NCI-H2227 treated with DMSO at 0.1 percent for 48 hours (cell line): ENCODE measurements around the gene SEC14L2.
"Not testable (repeated sequence)": the region's sequence is repeated elsewhere in the genome, so short reads cannot be mapped to it uniquely, and the experiment has no call there.

ENCODE experiments used
- DNase-seq: peaks from one replicate; lab custom pipeline; 2025; lab: John Stamatoyannopoulos, UW

Gene SEC14L2

DNA sequence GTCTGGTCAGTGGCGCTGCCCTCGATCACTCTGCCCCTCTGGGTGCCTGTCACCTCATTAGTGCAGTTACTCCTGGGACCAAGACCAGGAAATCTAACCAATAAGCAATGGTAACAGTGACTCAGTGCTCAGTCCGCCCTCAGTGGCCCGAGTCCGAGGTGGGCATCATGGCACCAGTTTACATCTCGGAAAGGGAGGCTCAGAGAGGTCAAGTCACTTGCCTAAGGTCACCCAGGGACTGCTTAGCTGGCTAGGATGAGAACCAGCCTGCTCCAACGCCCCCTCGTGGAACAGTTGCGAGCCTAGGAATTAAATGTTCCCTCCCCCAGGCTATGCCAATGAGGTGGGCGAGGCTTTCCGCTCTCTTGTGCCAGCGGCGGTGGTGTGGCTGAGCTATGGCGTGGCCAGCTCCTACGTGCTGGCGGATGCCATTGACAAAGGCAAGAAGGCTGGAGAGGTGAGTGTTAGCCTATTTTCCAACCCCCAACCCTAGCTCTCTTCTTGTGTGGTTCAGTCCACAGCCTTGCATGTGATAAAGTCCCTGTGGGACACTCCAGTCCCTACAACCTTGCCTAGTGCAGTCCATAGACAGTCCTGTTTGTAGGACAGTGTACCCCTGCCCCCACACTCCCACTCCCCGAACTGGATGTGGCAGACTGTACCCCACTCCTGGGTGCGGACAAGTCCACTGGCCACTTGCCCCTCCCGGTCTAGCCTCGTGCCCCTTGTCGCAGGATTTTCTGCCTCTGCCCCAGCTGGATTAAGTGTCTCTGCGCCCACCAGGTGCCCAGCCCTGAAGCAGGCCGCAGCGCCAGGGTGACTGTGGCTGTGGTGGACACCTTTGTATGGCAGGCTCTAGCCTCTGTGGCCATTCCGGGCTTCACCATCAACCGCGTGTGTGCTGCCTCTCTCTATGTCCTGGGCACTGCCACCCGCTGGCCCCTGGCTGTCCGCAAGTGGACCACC, 29.9 kb downstream of the SEC14L2 start:
- DNase-seq: peak; percentile 51

DNA sequence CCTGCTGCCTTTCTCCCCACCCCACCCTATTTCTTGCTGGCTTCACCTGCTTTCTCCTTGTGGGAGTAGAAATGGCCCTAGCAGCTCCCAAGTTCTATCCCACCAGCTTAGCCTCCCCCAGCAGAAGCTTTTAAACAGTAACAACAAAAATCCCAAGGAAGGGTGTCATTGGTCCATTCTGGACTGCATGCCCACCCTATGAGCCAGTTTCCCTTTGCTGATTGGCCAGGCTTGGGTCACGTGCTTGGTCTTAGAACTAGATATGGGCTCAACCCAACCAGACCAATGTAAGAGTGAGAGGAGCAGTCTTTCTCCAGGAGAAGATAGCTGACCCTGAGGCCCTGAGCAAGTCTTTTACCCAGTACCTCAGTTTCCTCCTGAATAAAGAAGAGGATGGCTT, 31.1 kb downstream of the SEC14L2 start:
- DNase-seq: no peak

DNA sequence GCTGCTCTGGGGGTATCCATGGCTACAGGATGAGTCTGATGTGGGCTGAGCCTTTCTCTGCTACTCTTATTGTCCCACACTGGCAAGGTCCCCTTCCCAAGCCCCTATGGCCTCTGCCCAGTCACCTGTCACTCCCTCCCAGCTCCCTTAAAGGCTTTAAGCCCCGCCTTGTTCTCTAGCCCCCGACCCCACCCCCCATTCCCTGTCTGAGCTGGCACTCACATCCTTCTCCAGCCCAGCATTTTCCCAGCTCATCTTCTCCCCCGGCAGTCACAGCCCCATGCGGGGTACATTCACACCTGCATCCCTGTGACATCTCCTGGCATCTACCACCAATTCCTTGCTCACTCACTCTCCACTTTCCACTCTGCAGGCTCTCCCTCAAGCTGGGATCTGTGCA, 33.1 kb downstream of the SEC14L2 start:
- no peak for DNase-seq

DNA sequence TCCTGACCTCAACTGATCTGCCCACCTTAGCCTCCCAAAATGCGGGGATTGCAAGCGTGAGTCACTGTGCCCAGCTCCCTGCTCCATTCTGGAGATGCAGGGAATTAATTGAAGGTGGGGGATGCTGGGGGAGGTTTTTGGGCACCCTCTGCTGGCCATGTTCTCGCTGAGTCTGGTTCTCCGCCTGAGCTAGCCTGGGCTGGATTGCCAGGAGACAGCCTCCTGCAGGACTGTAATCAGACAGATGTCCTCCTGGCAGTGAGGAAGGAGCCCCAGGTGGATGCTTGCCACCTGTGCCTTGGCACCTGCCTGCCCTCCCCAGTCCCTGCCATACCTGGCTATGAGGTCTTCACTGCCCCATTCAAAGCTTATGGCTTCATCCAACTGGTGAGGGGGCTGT, 34.1 kb downstream of the SEC14L2 start:
- DNase-seq: no peak

DNA sequence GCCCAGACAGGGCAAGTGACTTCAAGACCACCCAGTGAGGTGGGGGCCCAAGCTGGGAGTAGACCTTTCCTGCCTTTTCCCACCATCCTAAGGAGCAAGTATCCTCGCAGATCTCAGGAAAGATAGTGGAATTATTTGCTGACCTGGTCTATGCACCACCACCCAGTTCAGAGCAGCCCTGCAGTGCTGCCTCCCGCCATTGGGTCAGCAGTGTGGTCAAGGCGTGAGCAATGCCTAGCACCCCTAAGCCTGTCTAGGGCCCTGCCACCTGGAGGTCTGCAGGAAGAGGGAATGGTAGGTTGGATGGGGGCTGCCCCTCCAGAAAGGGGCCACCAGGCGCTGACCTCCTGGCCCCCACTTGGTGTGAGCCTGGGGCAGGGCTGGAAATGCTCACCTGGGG, 35.3 kb downstream of the SEC14L2 start:
- DNase-seq: no peak

DNA sequence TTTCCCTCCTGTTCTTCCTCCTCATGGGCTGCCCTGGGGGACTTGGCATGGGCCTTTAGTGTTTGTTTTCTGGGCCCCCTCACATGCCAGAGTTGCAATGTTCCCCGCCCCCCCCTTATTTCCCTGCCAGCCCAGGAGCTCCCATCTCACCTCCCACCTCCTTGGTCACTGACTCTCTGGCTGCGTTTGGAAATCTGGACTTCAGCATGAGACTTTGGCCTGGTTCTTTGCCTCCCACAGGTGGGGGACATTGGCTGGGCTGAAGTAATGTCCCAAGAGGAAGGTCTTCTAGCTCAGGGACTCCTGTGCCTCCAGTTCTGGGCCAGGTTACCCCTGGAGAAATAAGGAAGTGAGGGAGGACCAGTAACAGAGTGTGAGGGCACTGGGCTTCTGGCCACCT, 35.7 kb downstream of the SEC14L2 start:
- no peak for DNase-seq

DNA sequence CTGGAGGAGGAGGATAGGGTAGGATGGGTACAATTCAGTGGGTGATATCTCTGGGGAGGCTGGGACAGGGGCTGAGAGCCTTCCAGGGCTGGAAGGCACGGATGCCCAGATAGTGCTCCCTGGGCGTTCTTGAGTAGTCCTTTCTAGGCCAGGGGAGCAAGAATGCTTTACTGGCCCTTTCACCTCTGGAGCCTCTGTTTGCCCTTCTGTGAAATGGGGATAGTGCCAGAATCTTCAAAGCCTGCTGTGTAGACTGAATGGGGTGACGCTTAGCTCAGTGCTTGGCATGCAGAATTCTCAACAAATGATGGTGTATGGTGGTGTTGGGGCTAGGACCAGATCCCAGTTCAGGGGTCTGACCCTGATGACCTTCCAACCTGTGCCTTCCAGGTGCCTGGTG, 36.4 kb downstream of the SEC14L2 start:
- no peak for DNase-seq

DNA sequence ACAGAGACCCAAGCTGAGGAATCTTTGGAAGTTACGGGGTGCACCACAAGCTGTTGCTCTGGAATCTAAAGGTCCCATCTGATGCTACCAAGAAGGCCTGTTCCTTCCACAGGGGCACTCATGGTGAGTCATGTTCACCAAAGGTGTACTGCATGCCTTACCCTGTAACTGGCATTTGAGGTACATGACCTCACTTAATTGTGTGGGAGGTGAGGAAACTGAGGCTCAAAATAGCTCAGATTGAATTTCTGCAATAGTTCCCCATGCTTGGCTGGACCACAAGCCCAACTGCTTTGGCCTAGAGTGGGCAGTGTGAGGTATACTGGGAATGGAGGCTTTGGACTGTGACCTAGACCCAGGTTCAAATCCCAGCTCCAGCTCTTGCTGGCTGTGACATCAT, 37.0 kb downstream of the SEC14L2 start:
- no peak for DNase-seq

DNA sequence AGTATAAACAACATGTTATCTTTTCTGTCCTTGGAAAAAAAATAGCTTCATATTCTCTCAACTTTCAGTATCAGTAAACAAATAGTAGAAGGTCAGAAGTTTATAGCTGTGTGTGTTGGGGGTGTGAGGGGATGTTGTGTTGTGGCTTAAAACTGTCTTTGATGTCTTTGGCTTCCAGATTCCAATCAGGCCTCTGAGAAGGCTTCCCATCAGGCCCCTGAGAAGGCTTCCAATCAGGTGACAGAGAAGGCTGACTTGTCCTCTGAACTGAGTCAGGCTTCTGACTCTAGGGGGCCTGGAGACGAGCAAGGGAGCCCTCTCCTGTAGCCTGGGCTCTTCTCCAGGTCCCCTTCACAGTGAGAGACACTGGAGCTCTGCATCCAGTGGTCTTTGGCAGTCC, 38.0 kb downstream of the SEC14L2 start:
- no peak for DNase-seq

DNA sequence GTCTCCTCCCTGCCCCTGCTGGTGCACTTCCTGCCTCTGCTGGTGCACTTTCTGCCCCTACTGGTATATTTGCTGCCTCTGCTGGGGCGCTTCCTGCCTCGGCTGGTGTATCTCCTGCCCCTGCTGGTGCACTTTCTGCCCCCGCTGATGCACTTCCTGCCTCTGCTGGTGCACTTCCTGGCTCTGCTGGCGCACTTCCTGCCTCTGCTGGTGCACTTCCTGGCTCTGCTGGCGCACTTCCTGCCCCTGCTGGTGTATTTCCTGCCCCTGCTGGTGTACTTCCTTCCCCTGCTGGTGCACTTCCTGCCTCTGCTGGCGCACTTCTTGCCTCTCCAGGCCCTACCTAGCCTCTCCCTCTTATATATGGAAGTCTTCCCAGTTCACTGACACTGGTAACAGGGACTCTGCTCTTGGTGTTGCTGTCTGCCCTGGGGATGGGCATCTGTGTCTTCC, 38.9 kb downstream of the SEC14L2 start:
- DNase-seq: no peak

DNA sequence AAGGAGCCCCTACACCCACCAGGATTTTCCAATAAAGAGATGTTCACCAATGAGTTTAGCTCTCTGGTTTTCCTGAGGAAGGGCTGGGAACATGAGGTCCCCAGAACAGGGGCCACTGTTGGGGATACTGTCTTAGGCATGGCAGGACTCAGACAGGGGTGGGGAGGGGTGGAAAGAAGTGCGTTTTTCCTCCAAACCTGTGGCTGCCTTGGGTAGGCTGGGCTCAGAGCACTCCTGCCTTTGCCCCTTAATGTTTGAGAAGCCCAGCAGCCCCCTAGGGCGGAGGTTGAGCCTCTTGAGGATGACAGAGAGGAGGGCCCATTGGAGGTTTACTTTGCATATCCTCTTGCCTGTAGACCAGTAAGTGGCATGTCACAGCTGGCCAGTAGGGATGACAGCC, 39.4 kb downstream of the SEC14L2 start:
- DNase-seq: no peak

DNA sequence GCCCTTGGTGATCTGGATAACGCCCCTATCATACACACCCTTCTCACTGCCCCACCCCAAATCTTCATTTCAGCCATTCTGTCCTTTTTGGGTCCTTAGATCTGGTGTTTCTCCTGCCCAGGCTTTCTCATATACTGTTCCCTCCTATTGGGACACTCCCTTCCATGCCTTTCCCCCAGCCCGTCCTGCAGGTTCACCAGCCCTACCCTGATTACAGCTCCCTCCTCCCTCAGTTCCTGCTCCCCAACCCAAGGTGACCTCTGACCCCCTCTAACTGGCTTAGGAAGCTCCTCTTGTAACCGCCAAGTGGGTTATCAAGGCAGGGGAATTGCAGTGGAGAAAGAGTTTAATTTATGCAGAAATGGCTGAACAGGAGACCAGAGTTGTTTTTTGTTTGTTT, 41.7 kb downstream of the SEC14L2 start:
- no peak for DNase-seq

DNA sequence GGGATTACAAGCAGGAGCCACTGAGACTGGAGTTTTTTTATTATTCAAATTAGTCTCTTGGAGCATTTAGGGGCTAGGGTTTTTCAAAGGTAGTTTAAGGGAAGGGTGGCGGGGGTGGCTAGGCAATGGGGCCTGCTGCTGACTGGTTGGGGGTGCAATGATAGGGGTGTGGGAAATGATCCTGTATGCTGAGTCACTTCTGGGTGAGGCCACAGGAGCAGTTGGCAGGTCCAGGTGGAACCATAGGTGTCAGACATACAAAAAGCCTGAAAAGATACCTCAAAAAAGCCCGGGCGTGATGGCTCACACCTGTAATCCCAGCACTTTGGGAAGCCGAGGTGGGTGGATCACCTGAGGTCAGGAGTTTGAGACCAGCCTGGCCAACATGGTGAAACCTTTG, 42.4 kb downstream of the SEC14L2 start:
- no peak for DNase-seq

DNA sequence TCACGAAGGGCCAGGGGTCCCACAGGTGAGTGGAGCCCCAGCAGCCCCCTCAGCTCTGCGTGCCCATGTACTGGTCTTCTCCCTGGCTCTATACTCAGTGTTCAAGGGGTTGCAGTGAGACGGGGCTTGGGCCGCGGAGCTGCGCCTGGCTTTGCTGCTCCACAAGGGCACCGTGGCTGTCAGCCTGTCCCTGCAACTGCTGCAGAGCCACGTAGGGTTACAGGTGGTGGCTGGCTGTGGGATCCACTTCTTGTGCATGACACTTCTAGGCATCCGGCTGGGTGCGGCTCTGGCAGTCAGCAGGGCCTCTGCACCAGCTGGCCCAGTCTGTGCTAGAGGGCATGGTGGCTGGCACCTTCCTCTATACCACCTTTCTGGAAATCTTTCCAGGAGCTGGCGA, 43.0 kb downstream of the SEC14L2 start:
- no peak for DNase-seq

DNA sequence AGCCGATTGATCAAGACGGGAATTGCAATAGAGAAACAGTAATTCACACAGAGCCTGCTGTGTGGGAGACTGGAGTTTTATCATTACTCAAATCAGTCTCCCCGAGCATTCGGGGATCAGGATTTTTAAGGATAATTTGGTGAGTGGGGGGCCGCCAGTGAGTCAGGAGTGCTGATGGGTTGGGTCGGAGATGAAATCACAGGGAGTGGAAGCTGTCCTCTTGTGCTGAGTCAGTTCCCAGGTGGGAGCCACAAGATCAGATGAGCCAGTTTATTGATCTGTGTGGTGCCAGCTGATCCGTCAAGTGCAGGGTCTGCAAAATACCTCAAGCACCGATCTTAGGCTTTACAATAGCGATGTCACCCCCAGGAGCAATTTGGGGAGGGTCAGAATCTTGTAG, 44.3 kb downstream of the SEC14L2 start:
- no peak for DNase-seq

DNA sequence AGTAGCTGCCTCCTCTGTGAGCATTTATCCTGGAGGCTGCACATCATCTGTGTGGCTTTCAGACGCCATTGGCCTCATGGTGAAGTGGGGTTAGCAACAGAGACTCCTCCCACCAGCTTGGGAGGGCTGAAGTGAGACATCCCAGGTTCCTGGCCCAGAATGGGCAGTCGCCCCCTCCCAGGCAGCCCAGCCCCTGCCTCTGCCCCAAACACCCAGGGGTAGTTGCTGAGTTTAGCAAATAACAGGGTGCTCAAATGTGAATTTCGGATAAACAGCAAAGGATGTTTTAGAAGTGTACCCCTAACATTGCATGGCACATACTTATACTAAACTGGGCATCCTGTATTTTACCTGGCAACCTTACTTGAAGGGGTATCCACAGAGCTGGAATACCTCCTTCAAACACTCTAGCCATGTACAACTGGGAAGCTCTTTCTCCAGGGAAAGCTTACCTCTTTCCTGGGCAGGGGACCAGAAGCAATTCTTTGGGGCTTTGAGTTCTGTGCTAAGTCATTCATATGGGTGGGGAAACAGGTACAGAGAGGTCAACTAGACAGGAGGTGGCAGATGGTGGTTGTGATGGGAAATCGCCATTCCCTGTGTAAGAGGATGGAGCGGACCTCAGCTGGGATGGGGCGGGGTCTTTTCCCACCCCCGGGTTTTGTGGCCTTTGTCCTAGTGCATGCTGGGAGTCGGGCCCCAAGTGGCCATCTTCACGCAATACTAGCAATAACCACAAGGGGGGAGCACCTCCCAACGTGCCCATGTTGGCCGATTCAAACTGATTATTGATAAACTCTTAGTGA, 48.0 kb downstream of the SEC14L2 start:
- peak; percentile 58 for DNase-seq

DNA sequence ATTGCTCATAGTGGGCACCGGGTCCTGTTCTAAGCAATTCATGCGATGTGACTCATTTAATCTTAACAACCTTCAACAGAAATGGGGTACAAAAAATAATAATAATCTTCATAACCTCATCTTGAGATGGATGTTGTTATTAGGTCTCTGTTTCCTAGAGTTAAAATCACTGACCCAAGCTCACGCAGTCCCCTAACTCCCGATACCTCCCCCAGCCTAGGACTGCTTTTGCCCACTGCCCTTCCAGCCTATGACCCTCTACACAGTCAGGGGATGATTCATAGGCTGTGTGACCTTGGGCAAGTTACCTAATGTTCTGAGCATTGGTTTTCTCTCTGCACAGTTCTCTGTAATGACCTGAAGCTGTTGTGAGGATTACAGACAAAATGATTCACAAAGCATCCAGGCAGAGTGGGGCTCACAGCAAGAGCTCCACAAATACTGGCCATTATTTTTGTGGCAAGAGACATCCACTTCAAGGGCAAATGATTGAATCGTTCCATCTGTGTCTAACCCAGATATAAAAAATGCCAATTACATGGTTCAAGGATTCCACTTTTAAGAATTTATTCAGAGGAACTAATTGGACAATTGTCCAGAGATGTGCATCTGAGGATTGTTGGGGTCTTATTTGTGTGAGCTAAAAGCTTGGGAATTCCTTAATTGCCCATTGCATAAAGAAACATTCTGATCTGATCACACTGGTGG, 48.8 kb downstream of the SEC14L2 start:
- no peak for DNase-seq

DNA sequence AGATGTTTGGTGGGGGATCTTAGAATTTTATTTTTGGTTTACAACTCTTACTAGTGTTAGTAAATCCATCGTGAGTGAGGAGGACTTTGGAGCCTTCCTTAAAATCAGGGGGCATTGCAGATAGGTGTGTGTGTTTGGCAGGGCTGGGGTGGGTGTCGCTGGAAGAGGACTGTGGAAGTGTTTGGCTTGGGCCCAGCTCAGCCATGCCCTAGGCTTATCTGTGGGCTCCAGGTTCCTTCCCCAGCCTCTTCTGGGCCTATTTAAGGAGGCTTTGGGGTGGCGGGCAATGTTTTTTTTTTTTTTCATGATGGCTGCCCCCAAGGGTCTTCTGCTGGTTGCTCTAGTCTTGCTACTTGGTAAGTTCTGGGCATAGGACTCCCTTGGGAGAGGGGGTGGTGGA, 50.8 kb downstream of the SEC14L2 start:
- no peak for DNase-seq

DNA sequence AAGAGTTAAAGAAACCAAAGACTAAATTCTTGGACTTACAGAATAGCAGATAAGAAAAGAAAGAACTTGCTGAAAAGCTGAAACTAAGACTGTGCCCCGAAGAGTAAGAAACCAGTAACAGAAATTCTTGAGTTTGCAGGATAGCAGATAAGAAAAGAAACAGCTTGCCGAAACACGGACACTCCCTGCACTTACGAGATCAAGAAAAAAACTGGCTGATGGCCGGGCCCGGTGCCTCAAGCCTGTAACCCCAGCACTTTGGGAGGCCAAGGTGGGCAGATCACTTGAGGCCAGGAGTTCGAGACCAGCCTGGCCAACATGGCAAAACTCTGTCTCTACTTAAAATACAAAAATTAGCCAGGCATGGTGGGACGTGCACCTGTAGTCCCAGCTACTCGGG, 54.7 kb downstream of the SEC14L2 start:
- not testable (repeated sequence) for DNase-seq

DNA sequence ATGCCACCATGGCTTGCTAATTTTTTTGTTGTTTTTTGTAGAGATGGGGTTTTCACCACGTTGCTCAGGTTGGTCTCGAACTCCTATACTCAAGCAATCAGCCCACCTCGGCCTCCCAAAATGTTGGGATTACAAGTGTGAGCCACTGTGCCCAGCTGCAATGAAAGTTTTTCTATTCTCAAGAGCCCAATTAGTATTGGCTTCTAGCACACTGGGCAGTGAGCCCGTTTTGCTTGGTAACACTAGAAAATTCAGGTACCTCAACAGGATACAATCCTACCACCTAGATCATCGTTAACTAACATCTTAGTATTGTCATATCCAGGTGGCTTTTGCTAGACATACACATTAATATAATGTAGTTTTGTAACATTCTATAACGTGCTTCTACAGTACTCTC, 56.0 kb downstream of the SEC14L2 start:
- no peak for DNase-seq

DNA sequence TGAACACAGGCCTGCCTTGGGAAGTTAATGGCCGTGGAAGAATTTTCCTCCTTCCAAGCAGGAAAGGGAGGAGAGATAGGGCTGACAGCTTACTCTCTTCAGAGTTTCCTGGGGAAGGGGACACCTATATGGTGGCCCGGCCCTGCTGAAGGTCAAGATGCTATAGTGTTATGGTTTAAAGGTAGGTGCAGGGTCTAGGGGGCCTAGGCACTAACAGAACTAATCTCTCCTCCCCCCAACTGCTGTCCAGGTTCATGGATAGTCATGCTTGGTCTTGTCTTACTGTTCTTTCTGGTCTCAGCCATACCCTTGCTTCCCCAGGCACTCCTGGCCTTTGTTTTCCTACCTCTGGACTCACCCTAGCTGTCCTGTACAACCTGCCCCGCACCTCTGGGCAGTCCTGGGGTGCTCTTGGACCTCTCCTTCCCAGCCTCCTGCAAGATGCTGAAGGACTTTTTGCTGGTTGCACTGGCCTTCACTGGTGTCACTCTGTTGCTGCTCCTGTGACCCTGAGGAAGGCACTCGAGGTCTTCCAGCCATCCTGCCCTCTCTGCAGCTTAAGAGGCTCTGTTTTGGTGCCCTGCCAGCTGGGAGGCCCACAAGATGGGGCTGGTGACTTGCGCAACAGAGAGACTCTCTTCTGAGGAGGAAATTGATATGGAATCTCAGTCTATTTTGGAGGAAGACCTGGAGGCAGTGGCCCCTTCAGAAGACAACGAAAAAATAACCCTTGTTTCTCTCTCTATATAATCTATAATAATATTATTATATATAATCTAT, 57.1 kb downstream of the SEC14L2 start:
- no peak for DNase-seq
